Suprapubic skin (tissue), 4 donors: ENCODE measurements around the gene DCX.

ENCODE experiments used
- CTCF ChIP-seq, 2 donors: fragments of 200-600 bp in 1 of 2; fragments of 450-650 bp in 1 of 2; sonication (generic) in 1 of 2; IDR thresholded peaks; one replicate each; pipeline ENCODE4 v1.5.1; 2016 to 2019; ENCODE audit warnings: antibody characterized with exemption in 2 of 2, mild to moderate bottlenecking in 1 of 2, moderate library complexity in 1 of 2
- EP300 ChIP-seq: sonication (generic); formaldehyde crosslinking; IDR thresholded peaks from one replicate; pipeline ENCODE4 v1.6.1; 2017; ENCODE audit warnings: antibody characterized with exemption
- POLR2A ChIP-seq, 2 donors: fragments of 450-650 bp; IDR thresholded peaks; one replicate each; pipeline ENCODE4 v1.6.1; 2017; ENCODE audit warnings: antibody characterized with exemption in 2 of 2, mild to moderate bottlenecking in 2 of 2, moderate library complexity in 2 of 2
- POLR2AphosphoS5 ChIP-seq, 3 donors: sonication (generic); formaldehyde crosslinking; IDR thresholded peaks; one replicate each; pipeline ENCODE4 v1.6.1; 2017; ENCODE audit warnings: antibody characterized with exemption in 3 of 3

GRCh38 chrX:111322231-111322855 is 89.6 kb downstream of the DCX start:
- TF ChIP-seq CTCF (IDR thresholded peaks at IDR 0.05), result no peak
- TF ChIP-seq POLR2A (IDR thresholded peaks at IDR 0.05), result no peak
- TF ChIP-seq EP300, result no peak
- no peak for TF ChIP-seq POLR2AphosphoS5 (IDR thresholded peaks at IDR 0.05)
